Trophoblast cell (in vitro differentiated cells and primary cell): ENCODE results near the gene MTSS2.
A peak's percentile ranks its signal among the peaks of the same experiment; 100 is the strongest.

Experiments used
- DNase-seq, 2 donors: peaks; one replicate each; pipeline ENCODE4 v3.0.0-alpha.2; 2016
- H2AFZ ChIP-seq: 2 replicates; pipeline ENCODE4 v1.6.1; 2013; ENCODE audit warnings: low read length, moderate library complexity, mild to moderate bottlenecking; ENCODE audit not compliant: insufficient read depth, poor library complexity
- H2AK5ac ChIP-seq: 2 replicates; pipeline ENCODE4 v1.6.1; 2013; ENCODE audit warnings: mild to moderate bottlenecking, low read length
- H2BK120ac ChIP-seq: 2 replicates; pipeline ENCODE4 v1.6.1; 2013; ENCODE audit warnings: low read length, mild to moderate bottlenecking, moderate library complexity; ENCODE audit not compliant: insufficient read depth, poor library complexity
- H2BK12ac ChIP-seq: 2 replicates; pipeline ENCODE4 v1.6.1; 2013; ENCODE audit warnings: mild to moderate bottlenecking, low read length, moderate library complexity
- H2BK5ac ChIP-seq: 2 replicates; pipeline ENCODE4 v1.6.1; 2013; ENCODE audit warnings: low read length, low read depth, moderate library complexity, mild to moderate bottlenecking; ENCODE audit not compliant: poor library complexity
- H3K14ac ChIP-seq: 2 replicates; pipeline ENCODE4 v1.6.1; 2013; ENCODE audit warnings: mild to moderate bottlenecking, low read length
- H3K18ac ChIP-seq: 2 replicates; pipeline ENCODE4 v1.6.1; 2013; ENCODE audit warnings: mild to moderate bottlenecking, low read length
- H3K23ac ChIP-seq: 2 replicates; pipeline ENCODE4 v1.6.1; 2013; ENCODE audit warnings: low read length
- H3K27ac ChIP-seq: 2 replicates; pipeline ENCODE4 v1.5.1; 2013; ENCODE audit warnings: low read depth, mild to moderate bottlenecking, inconsistent platforms, low read length, moderate library complexity
- H3K27me3 ChIP-seq: 2 replicates; pipeline ENCODE4 v1.6.1; 2013; ENCODE audit warnings: inconsistent platforms, mild to moderate bottlenecking, low read length, moderate library complexity; ENCODE audit not compliant: insufficient read depth
- H3K36me3 ChIP-seq, 2 experiments: 1 replicate in 1 of 2; 2 replicates in 1 of 2; pipeline ENCODE4 v1.6.1; 2013; ENCODE audit warnings: low read length in 2 of 2, mild to moderate bottlenecking in 2 of 2, moderate library complexity in 1 of 2; ENCODE audit not compliant: insufficient read depth in 2 of 2, control insufficient read depth in 1 of 2
- H3K4ac ChIP-seq: 2 replicates; pipeline ENCODE4 v1.6.1; 2013; ENCODE audit warnings: low read depth, mild to moderate bottlenecking, low read length, moderate library complexity
- H3K4me1 ChIP-seq, 2 experiments: 1 replicate in 1 of 2; 2 replicates in 1 of 2; pipeline ENCODE4 v1.6.1; 2013; ENCODE audit warnings: low read length in 2 of 2, mild to moderate bottlenecking in 2 of 2, moderate library complexity in 1 of 2; ENCODE audit not compliant: insufficient read depth in 2 of 2, control insufficient read depth in 1 of 2
- H3K4me2 ChIP-seq: 2 replicates; pipeline ENCODE4 v1.6.1; 2013; ENCODE audit warnings: inconsistent platforms, mild to moderate bottlenecking, low read length, moderate library complexity
- H3K4me3 ChIP-seq: 2 replicates; pipeline ENCODE4 v1.5.1; 2013; ENCODE audit warnings: mild to moderate bottlenecking, low read depth, low read length, inconsistent platforms
- H3K79me1 ChIP-seq: one replicate; pipeline ENCODE4 v1.6.1; 2013; ENCODE audit warnings: low read length
- H3K79me2 ChIP-seq: 2 replicates; pipeline ENCODE4 v1.6.1; 2013; ENCODE audit warnings: low read length, mild to moderate bottlenecking; ENCODE audit not compliant: control insufficient read depth, insufficient read depth, poor library complexity
- H3K9ac ChIP-seq: 2 replicates; pipeline ENCODE4 v1.6.1; 2013; ENCODE audit warnings: mild to moderate bottlenecking, low read length
- H3K9me3 ChIP-seq: 2 replicates; pipeline ENCODE4 v1.6.1; 2013; ENCODE audit warnings: low read depth, mild to moderate bottlenecking, control low read depth, inconsistent platforms, low read length; ENCODE audit not compliant: insufficient read depth
- H4K12ac ChIP-seq: 2 replicates; pipeline ENCODE4 v1.6.1; 2013; ENCODE audit warnings: low read depth, mild to moderate bottlenecking, low read length, moderate library complexity
- H4K8ac ChIP-seq: 2 replicates; pipeline ENCODE4 v1.6.1; 2013; ENCODE audit warnings: low read depth, mild to moderate bottlenecking, low read length, moderate library complexity
- H4K91ac ChIP-seq: one replicate; pipeline ENCODE4 v1.6.1; 2013; ENCODE audit warnings: low read depth, mild to moderate bottlenecking, low read length, moderate library complexity
- WGBS: extraction: QIAGEN DNeasy Blood & Tissue Kit; methylation state at CpG from one replicate; pipeline ENCODE4 v1.1.7; 2013; ENCODE audit warnings: missing lambda C conversion rate; ENCODE audit not compliant: insufficient read length, insufficient coverage; ENCODE audit errors: extremely low coverage; 5-methylcytosine and 5-hydroxymethylcytosine counted together

MTSS2 gene

GRCh38 chr16:70670175-70670574 lies 15.7 kb downstream of the MTSS2 start:
- WGBS, result no CpG with 5 or more reads among the region's 2 CpGs

GRCh38 chr16:70665806-70666735 lies 19.8 kb downstream of the MTSS2 start:
- no peak overlapping the region for H4K91ac ChIP-seq

More at GRCh38 chr16:70670175-70670574, 15.7 kb downstream of the MTSS2 start:
- Histone ChIP-seq H4K12ac (no peak overlapping the region), H2AFZ (no peak overlapping the region), H3K27ac (no peak overlapping the region), H3K4me1 (no peaks in the 10 kb centered on the region), H3K36me3 (peaks cover 51 to 66% of the 10 kb centered on the region in 2 experiments), H2AK5ac (no peak overlapping the region), H3K27me3 (no peaks in the 10 kb centered on the region), H3K79me1 (no peaks in the 10 kb centered on the region), H2BK12ac (no peak overlapping the region), H2BK5ac (no peak overlapping the region), H3K4me2 (no peak overlapping the region), H2BK120ac (no peak overlapping the region), H3K23ac (no peak overlapping the region), H3K14ac (no peak overlapping the region), H3K4ac (no peak overlapping the region), H3K18ac (no peak overlapping the region), H4K91ac (no peak overlapping the region), H3K9me3 (no peaks in the 10 kb centered on the region), H3K9ac (no peak overlapping the region), H4K8ac (no peak overlapping the region), H3K4me3 (no peak overlapping the region), H3K79me2 (no peaks in the 10 kb centered on the region)
- no peak for DNase-seq

GRCh38 chr16:70665113-70665694 lies 20.6 kb downstream of the MTSS2 start:
- Histone ChIP-seq H2BK5ac (no peak overlapping the region), H3K36me3 (peaks cover 56 to 63% of the 10 kb centered on the region in 2 experiments), H3K9me3 (no peaks in the 10 kb centered on the region), H3K79me1 (no peaks in the 10 kb centered on the region), H3K9ac (no peak overlapping the region), H3K27ac (no peak overlapping the region), H3K4me1 (peaks cover 0 to 2% of the 10 kb centered on the region in 2 experiments), H3K4me3 (no peak overlapping the region), H2BK120ac (no peak overlapping the region), H2BK12ac (no peak overlapping the region), H3K27me3 (no peaks in the 10 kb centered on the region), H4K8ac (no peak overlapping the region), H3K4me2 (no peak overlapping the region), H3K4ac (no peak overlapping the region), H4K12ac (no peak overlapping the region), H2AK5ac (no peak overlapping the region), H3K23ac (no peak overlapping the region), H4K91ac (no peak overlapping the region), H3K79me2 (no peaks in the 10 kb centered on the region), H2AFZ (no peak overlapping the region), H3K18ac (no peak overlapping the region), H3K14ac (no peak overlapping the region)
- no CpG with 5 or more reads among the region's 14 CpGs for WGBS
- no peak for DNase-seq

More at GRCh38 chr16:70665806-70666735, 19.8 kb downstream of the MTSS2 start:
- Histone ChIP-seq H3K4me1 (peaks cover 0 to 2% of the 10 kb centered on the region in 2 experiments), H3K27me3 (no peaks in the 10 kb centered on the region), H3K36me3 (peaks cover 58 to 71% of the 10 kb centered on the region in 2 experiments), H3K23ac (no peak overlapping the region), H3K18ac (no peak overlapping the region), H3K4ac (no peak overlapping the region), H2AK5ac (no peak overlapping the region), H3K14ac (no peak overlapping the region), H3K79me2 (no peaks in the 10 kb centered on the region), H2BK12ac (no peak overlapping the region), H4K8ac (no peak overlapping the region), H3K27ac (no peak overlapping the region), H2BK5ac (no peak overlapping the region), H2AFZ (no peak overlapping the region), H3K9me3 (no peaks in the 10 kb centered on the region), H3K4me3 (no peak overlapping the region), H4K12ac (no peak overlapping the region), H2BK120ac (no peak overlapping the region), H3K79me1 (no peaks in the 10 kb centered on the region), H3K4me2 (no peak overlapping the region), H3K9ac (no peak overlapping the region)
- DNase-seq, result no peak
- WGBS, result no CpG with 5 or more reads among the region's 22 CpGs

GRCh38 chr16:70664325-70665112 lies 21.3 kb downstream of the MTSS2 start:
- no peaks in the 10 kb centered on the region for H3K79me2 ChIP-seq
- H3K79me1 ChIP-seq, result no peaks in the 10 kb centered on the region
- no peak overlapping the region for H4K8ac ChIP-seq
- WGBS, result no CpG with 5 or more reads among the region's 39 CpGs
- H3K4me1 ChIP-seq, result peaks cover 0 to 2% of the 10 kb centered on the region in 2 experiments
- no peak overlapping the region for H2BK120ac ChIP-seq
- H3K4ac ChIP-seq, result no peak overlapping the region
- H3K18ac ChIP-seq, result no peak overlapping the region
- H3K27ac ChIP-seq, result no peak overlapping the region
- H3K4me3 ChIP-seq, result peak overlapping the region; percentile 33
- no peaks in the 10 kb centered on the region for H3K9me3 ChIP-seq
- no peak overlapping the region for H3K23ac ChIP-seq
- no peak overlapping the region for H4K91ac ChIP-seq
- no peak overlapping the region for H2AFZ ChIP-seq
- DNase-seq, result no peak
- H2AK5ac ChIP-seq, result no peak overlapping the region
- H3K14ac ChIP-seq, result no peak overlapping the region
- no peak overlapping the region for H2BK5ac ChIP-seq
- H3K9ac ChIP-seq, result no peak overlapping the region
- H3K4me2 ChIP-seq, result no peak overlapping the region
- peaks cover 54 to 56% of the 10 kb centered on the region in 2 experiments for H3K36me3 ChIP-seq
- no peak overlapping the region for H2BK12ac ChIP-seq
- H3K27me3 ChIP-seq, result no peaks in the 10 kb centered on the region
- no peak overlapping the region for H4K12ac ChIP-seq
